ENCODE measurements around the gene DCTD. TPM values are rescaled to one million over a fixed set of nuclear protein-coding genes. Genes with fewer than 3 reads are reported as not detected.

Gene DCTD
- 120 and 122 TPM in 2 replicates for total RNA-seq
- long read RNA-seq, transcript DCTD-202 (6 exons, 1,972 nt) = minor isoform, 47 of 148 reads
- long read RNA-seq, transcript DCTD-201 (6 exons, 1,931 nt) = major isoform, 64 of 148 reads
- long read RNA-seq, partial matches to known transcripts = 6 of 148 reads
- long read RNA-seq, other reads (novel, unspliced or antisense) = 25 of 148 reads

GRCh38 chr4:182917182-182918043 is at the start of gene DCTD:
Gene DCTD, minus strand, starts transcription at chr4:182917386. Its CDS starts 1,818 bp downstream, at chr4:182915568.
- peak; percentile 49 for TF ChIP-seq CTCF (conservative IDR thresholded peaks at IDR 0.05)
- peak; percentile 62 for DNase-seq (ENCODE audit: low read depth, low spot score)
- peaks cover 50% of the 10 kb centered on the region for H3K4me1 Mint-ChIP-seq
- H3K27ac Mint-ChIP-seq (ENCODE audit: unreplicated experiment) = peak within 1 kb of the TSS; percentile 95
- H3K27me3 Mint-ChIP-seq (ENCODE audit: low read depth) = no peaks in the 10 kb centered on the region
- peaks cover 8% of the 10 kb centered on the region for H3K36me3 Mint-ChIP-seq (ENCODE audit: low read depth)
- peak within 1 kb of the TSS; percentile 88 for H3K4me3 Mint-ChIP-seq
- no peaks in the 10 kb centered on the region for H3K9me3 Mint-ChIP-seq

GRCh38 chr4:182960746-182961145 is 43.6 kb upstream of the DCTD start:
- H3K4me3 Mint-ChIP-seq = no peak overlapping the region
- H3K36me3 Mint-ChIP-seq (ENCODE audit: low read depth) = no peaks in the 10 kb centered on the region
- H3K4me1 Mint-ChIP-seq = no peaks in the 10 kb centered on the region
- no peaks in the 10 kb centered on the region for H3K27me3 Mint-ChIP-seq (ENCODE audit: low read depth)
- DNase-seq (ENCODE audit: low read depth, low spot score) = no peak
- H3K9me3 Mint-ChIP-seq = peaks cover 3% of the 10 kb centered on the region
- H3K27ac Mint-ChIP-seq (ENCODE audit: unreplicated experiment) = no peak overlapping the region
- TF ChIP-seq CTCF (conservative IDR thresholded peaks at IDR 0.05) = no peak

- H3K4me1 Mint-ChIP-seq = no peaks in the 10 kb centered on the region
- no peak for TF ChIP-seq CTCF (conservative IDR thresholded peaks at IDR 0.05)
- peaks cover 3% of the 10 kb centered on the region for H3K9me3 Mint-ChIP-seq
- no peaks in the 10 kb centered on the region for H3K27me3 Mint-ChIP-seq (ENCODE audit: low read depth)
- no peak overlapping the region for H3K4me3 Mint-ChIP-seq
- H3K36me3 Mint-ChIP-seq (ENCODE audit: low read depth) = no peaks in the 10 kb centered on the region
- H3K27ac Mint-ChIP-seq (ENCODE audit: unreplicated experiment) = no peak overlapping the region
- DNase-seq (ENCODE audit: low read depth, low spot score) = no peak
Measured at GRCh38 chr4:182960228-182960627, 43.0 kb upstream of the DCTD start.

- no peak overlapping the region for H3K27ac Mint-ChIP-seq (ENCODE audit: unreplicated experiment)
- peaks cover 7% of the 10 kb centered on the region for H3K9me3 Mint-ChIP-seq
- no peaks in the 10 kb centered on the region for H3K27me3 Mint-ChIP-seq (ENCODE audit: low read depth)
- TF ChIP-seq CTCF (conservative IDR thresholded peaks at IDR 0.05) = no peak
- no peak for DNase-seq (ENCODE audit: low read depth, low spot score)
- no peaks in the 10 kb centered on the region for H3K4me1 Mint-ChIP-seq
- no peak overlapping the region for H3K4me3 Mint-ChIP-seq
- H3K36me3 Mint-ChIP-seq (ENCODE audit: low read depth) = peaks cover 4% of the 10 kb centered on the region
Measured at GRCh38 chr4:182955411-182955810, 38.2 kb upstream of the DCTD start.

- no peaks in the 10 kb centered on the region for H3K4me1 Mint-ChIP-seq
- H3K4me3 Mint-ChIP-seq = no peak overlapping the region
- peaks cover 33% of the 10 kb centered on the region for H3K27me3 Mint-ChIP-seq (ENCODE audit: low read depth)
- no peak for TF ChIP-seq CTCF (conservative IDR thresholded peaks at IDR 0.05)
- no peak overlapping the region for H3K27ac Mint-ChIP-seq (ENCODE audit: unreplicated experiment)
- DNase-seq (ENCODE audit: low read depth, low spot score) = no peak
- no peaks in the 10 kb centered on the region for H3K36me3 Mint-ChIP-seq (ENCODE audit: low read depth)
- no peaks in the 10 kb centered on the region for H3K9me3 Mint-ChIP-seq
Measured at GRCh38 chr4:182944484-182945213, 27.5 kb upstream of the DCTD start.

All from neural crest cell (in vitro differentiated cells).